Measurements from ENCODE around the gene ELF1.
"Not testable (repeated sequence)": the region's sequence is repeated elsewhere in the genome, so short reads cannot be mapped to it uniquely, and the experiment has no call there.

The ELF1 gene

GRCh38 chr13:40933508-40934204, 85.5 kb downstream of the ELF1 start:
- H3K27me3 ChIP-seq (ENCODE audit: control insufficient read depth, insufficient read depth, low read length), result no peaks in the 10 kb centered on the region
- peaks cover 7% of the 10 kb centered on the region for H3K4me1 ChIP-seq (ENCODE audit: control insufficient read depth, insufficient read depth, low read length)
- no peak overlapping the region for H3K9ac ChIP-seq (ENCODE audit: low read length)
- no peaks in the 10 kb centered on the region for H3K9me3 ChIP-seq (ENCODE audit: control insufficient read depth, low read length)
- peaks cover 3% of the 10 kb centered on the region for H3K36me3 ChIP-seq (ENCODE audit: control insufficient read depth, insufficient read depth, low read length)
- H3K4me3 ChIP-seq (ENCODE audit: low read length), result no peak overlapping the region

DNA sequence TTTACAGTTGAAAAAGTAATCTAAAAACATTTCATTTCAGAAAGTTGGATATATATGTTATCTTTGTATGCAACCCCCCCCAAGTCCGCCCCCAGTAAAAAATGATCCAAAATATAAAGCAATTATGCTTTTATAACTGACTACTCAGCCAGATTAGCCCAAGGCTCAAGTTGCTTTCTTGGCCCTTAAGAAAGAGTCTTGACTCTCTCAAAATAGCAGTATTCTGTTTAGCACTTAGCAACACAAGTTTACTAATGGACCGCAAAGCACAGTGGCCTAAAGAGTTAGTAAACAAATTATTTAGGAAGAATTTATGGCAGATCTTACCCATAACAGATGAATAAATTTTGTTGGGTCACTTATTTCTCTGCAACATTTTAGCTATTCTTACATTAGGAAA, 86.9 kb downstream of the ELF1 start:
- H3K36me3 ChIP-seq (ENCODE audit: control insufficient read depth, insufficient read depth, low read length), result peaks cover 3% of the 10 kb centered on the region
- H3K9ac ChIP-seq (ENCODE audit: low read length), result no peak overlapping the region
- peaks cover 5% of the 10 kb centered on the region for H3K4me1 ChIP-seq (ENCODE audit: control insufficient read depth, insufficient read depth, low read length)
- H3K9me3 ChIP-seq (ENCODE audit: control insufficient read depth, low read length), result no peaks in the 10 kb centered on the region
- H3K27me3 ChIP-seq (ENCODE audit: control insufficient read depth, insufficient read depth, low read length), result no peaks in the 10 kb centered on the region
- H3K4me3 ChIP-seq (ENCODE audit: low read length), result no peak overlapping the region

DNA sequence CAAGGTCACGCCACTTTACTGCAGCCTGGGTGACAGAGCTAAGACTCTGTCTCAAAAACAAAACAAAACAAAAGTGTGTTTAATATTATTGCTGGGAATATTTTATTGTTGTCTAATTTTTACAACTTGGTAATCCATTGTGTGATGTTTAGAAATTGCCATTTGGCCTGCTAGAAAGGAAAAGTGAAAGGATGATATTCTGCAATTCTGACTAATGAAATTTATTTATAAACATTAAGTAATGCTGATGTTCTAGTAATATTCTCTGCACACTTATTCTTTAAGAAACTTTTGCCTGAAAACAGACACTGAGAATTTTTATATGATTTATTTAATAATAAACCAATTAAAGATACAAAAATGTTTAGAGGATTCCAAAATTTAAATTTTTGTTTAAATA, 87.4 kb downstream of the ELF1 start:
- Histone ChIP-seq H3K36me3 (ENCODE audit: control insufficient read depth, insufficient read depth, low read length) (peaks cover 3% of the 10 kb centered on the region), H3K4me3 (ENCODE audit: low read length) (no peak overlapping the region), H3K9me3 (ENCODE audit: control insufficient read depth, low read length) (no peaks in the 10 kb centered on the region), H3K4me1 (ENCODE audit: control insufficient read depth, insufficient read depth, low read length) (no peaks in the 10 kb centered on the region), H3K27me3 (ENCODE audit: control insufficient read depth, insufficient read depth, low read length) (no peaks in the 10 kb centered on the region), H3K9ac (ENCODE audit: low read length) (no peak overlapping the region)

GRCh38 chr13:40929883-40930282, 89.2 kb downstream of the ELF1 start:
- H3K36me3 ChIP-seq (ENCODE audit: control insufficient read depth, insufficient read depth, low read length); H3K4me3 ChIP-seq (ENCODE audit: low read length); H3K4me1 ChIP-seq (ENCODE audit: control insufficient read depth, insufficient read depth, low read length); H3K27me3 ChIP-seq (ENCODE audit: control insufficient read depth, insufficient read depth, low read length); H3K9me3 ChIP-seq (ENCODE audit: control insufficient read depth, low read length); H3K9ac ChIP-seq (ENCODE audit: low read length): not testable (repeated sequence)

- Histone ChIP-seq H3K4me3 (ENCODE audit: low read length) (no peak overlapping the region), H3K9ac (ENCODE audit: low read length) (no peak overlapping the region), H3K9me3 (ENCODE audit: control insufficient read depth, low read length) (no peaks in the 10 kb centered on the region), H3K36me3 (ENCODE audit: control insufficient read depth, insufficient read depth, low read length) (peaks cover 3% of the 10 kb centered on the region), H3K27me3 (ENCODE audit: control insufficient read depth, insufficient read depth, low read length) (no peaks in the 10 kb centered on the region), H3K4me1 (ENCODE audit: control insufficient read depth, insufficient read depth, low read length) (no peaks in the 10 kb centered on the region)
Observed at GRCh38 chr13:40928980-40929379, 90.1 kb downstream of the ELF1 start.

DNA sequence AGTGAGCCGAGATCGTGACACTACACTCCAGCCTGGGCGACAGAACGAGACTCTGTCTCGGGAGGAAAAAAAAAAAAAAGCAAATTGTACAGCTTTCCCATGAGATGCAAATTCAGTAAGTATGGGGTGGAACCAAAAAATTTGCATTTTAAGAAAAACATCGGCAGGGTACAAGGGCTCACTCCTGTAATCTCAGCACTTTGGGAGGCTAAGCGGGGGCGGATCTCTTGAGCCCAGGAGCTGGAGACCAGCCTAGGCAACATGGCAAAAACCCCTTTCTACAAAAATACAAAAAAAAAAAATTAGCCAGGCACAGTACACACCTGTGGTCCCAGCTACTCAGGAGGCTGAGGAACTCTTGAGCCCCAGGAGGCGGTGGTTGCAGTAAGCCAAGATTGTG, 91.2 kb downstream of the ELF1 start:
- Histone ChIP-seq H3K36me3 (ENCODE audit: control insufficient read depth, insufficient read depth, low read length) (no peaks in the 10 kb centered on the region), H3K9me3 (ENCODE audit: control insufficient read depth, low read length) (no peaks in the 10 kb centered on the region), H3K9ac (ENCODE audit: low read length) (no peak overlapping the region), H3K4me3 (ENCODE audit: low read length) (no peak overlapping the region), H3K4me1 (ENCODE audit: control insufficient read depth, insufficient read depth, low read length) (no peaks in the 10 kb centered on the region), H3K27me3 (ENCODE audit: control insufficient read depth, insufficient read depth, low read length) (no peaks in the 10 kb centered on the region)

DNA sequence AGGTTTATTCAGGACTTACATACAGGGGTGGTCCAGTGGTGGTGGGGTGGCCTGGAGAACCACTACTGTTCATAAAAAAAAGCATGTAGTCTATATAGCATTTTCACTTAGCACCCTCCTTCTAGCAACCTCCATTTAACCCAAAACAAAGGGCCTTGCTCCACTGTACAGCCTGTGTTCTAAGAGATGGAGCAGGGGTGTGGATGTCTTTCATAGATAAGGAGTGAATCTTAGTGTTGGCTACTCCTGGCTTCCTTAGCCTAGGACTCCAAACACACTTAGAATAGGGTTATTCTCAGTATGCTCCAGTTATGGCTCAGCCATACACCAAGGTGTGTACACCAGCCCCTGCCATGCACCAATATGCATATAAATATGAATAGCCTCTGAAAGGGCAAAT, 95.2 kb downstream of the ELF1 start:
- peaks cover 12% of the 10 kb centered on the region for H3K4me1 ChIP-seq (ENCODE audit: control insufficient read depth, insufficient read depth, low read length)
- H3K27me3 ChIP-seq (ENCODE audit: control insufficient read depth, insufficient read depth, low read length), result no peaks in the 10 kb centered on the region
- H3K9me3 ChIP-seq (ENCODE audit: control insufficient read depth, low read length), result no peaks in the 10 kb centered on the region
- H3K9ac ChIP-seq (ENCODE audit: low read length), result no peak overlapping the region
- H3K4me3 ChIP-seq (ENCODE audit: low read length), result no peak overlapping the region
- no peaks in the 10 kb centered on the region for H3K36me3 ChIP-seq (ENCODE audit: control insufficient read depth, insufficient read depth, low read length)

DNA sequence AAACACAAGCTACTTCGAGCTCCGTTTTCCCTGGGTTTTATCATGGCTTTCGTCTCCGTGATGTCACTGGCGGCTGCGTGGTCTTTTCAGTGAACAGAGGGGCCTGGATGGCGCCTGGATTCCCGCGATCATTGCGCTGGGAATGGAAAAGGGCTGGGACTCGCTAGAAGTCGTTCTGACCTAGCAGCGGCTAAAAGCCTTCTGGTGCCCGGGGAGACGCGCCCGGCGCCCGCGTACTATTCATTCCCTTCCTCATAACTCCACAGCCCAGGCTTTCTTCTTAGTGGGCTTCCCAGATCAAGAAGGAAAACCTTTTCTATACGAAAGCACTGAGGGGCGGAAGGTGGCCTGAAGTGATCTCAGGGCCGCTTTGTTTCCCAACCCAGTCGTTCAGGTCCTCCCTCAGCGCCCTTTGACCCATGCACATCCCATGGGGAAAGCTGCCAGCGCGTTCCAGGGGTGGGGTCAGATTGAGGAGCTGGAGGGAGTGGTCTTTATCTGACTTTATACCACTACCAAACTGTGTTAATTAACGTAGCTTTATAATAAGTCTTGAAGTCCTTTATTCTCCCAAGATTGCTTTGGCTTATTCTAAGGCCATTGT, 96.6 kb downstream of the ELF1 start:
- Histone ChIP-seq H3K27me3 (ENCODE audit: control insufficient read depth, insufficient read depth, low read length) (no peaks in the 10 kb centered on the region), H3K9ac (ENCODE audit: low read length) (no peak overlapping the region), H3K4me3 (ENCODE audit: low read length) (no peak overlapping the region), H3K36me3 (ENCODE audit: control insufficient read depth, insufficient read depth, low read length) (no peaks in the 10 kb centered on the region), H3K9me3 (ENCODE audit: control insufficient read depth, low read length) (no peaks in the 10 kb centered on the region), H3K4me1 (ENCODE audit: control insufficient read depth, insufficient read depth, low read length) (peaks cover 12% of the 10 kb centered on the region)

GRCh38 chr13:40920826-40921225, 98.3 kb downstream of the ELF1 start:
- H3K36me3 ChIP-seq (ENCODE audit: control insufficient read depth, insufficient read depth, low read length), result no peaks in the 10 kb centered on the region
- no peaks in the 10 kb centered on the region for H3K27me3 ChIP-seq (ENCODE audit: control insufficient read depth, insufficient read depth, low read length)
- peak overlapping the region; percentile 57 for H3K4me3 ChIP-seq (ENCODE audit: low read length)
- peaks cover 12% of the 10 kb centered on the region for H3K4me1 ChIP-seq (ENCODE audit: control insufficient read depth, insufficient read depth, low read length)
- H3K9ac ChIP-seq (ENCODE audit: low read length), result peak overlapping the region; percentile 73
- H3K9me3 ChIP-seq (ENCODE audit: control insufficient read depth, low read length), result no peaks in the 10 kb centered on the region

- H3K9me3 ChIP-seq (ENCODE audit: control insufficient read depth, low read length); H3K4me3 ChIP-seq (ENCODE audit: low read length); H3K36me3 ChIP-seq (ENCODE audit: control insufficient read depth, insufficient read depth, low read length); H3K9ac ChIP-seq (ENCODE audit: low read length); H3K27me3 ChIP-seq (ENCODE audit: control insufficient read depth, insufficient read depth, low read length): not testable (repeated sequence)
- H3K4me1 ChIP-seq (ENCODE audit: control insufficient read depth, insufficient read depth, low read length), result peaks cover 16% of the 10 kb centered on the region
Observed at GRCh38 chr13:40919901-40920300, 99.2 kb downstream of the ELF1 start.

- H3K27me3 ChIP-seq (ENCODE audit: control insufficient read depth, insufficient read depth, low read length), result no peaks in the 10 kb centered on the region
- H3K9me3 ChIP-seq (ENCODE audit: control insufficient read depth, low read length), result no peaks in the 10 kb centered on the region
- no peak overlapping the region for H3K4me3 ChIP-seq (ENCODE audit: low read length)
- no peaks in the 10 kb centered on the region for H3K36me3 ChIP-seq (ENCODE audit: control insufficient read depth, insufficient read depth, low read length)
- H3K4me1 ChIP-seq (ENCODE audit: control insufficient read depth, insufficient read depth, low read length), result peaks cover 11% of the 10 kb centered on the region
- H3K9ac ChIP-seq (ENCODE audit: low read length), result no peak overlapping the region
Observed at GRCh38 chr13:40916207-40916998, 102.7 kb downstream of the ELF1 start.

DNA sequence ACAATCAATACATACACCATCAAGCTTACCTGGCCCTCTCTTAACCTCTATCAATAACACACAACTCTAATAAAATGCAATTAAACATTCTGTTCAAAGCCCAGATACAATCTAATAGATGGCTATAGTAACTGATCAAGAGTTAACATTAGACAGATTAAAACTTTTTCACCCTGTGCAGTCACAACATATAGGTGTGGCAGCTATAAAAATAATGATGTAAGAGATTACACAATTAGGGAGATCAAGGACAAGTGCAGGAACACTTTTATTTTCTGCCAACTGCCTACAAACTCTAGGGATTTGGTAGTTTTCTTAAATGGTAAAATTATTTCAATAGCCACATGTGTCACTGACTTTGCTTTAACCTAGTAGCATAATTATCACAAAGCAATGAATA, 104.3 kb downstream of the ELF1 start:
- H3K4me1 ChIP-seq (ENCODE audit: control insufficient read depth, insufficient read depth, low read length), result peaks cover 12% of the 10 kb centered on the region
- not testable (repeated sequence) for H3K27me3 ChIP-seq (ENCODE audit: control insufficient read depth, insufficient read depth, low read length); H3K9me3 ChIP-seq (ENCODE audit: control insufficient read depth, low read length); H3K36me3 ChIP-seq (ENCODE audit: control insufficient read depth, insufficient read depth, low read length); H3K4me3 ChIP-seq (ENCODE audit: low read length); H3K9ac ChIP-seq (ENCODE audit: low read length)

Measured in mucosa of stomach (tissue), 1 donor.